Activated CD4-positive, CD25-positive, alpha-beta regulatory T cell treated with anti-CD3 and anti-CD28 coated beads, Interleukin-2, amount 50 U/mL, for 24 hours (primary cell): Measurements from ENCODE around the gene C2orf78.
"Not testable (repeated sequence)": the region's sequence is repeated elsewhere in the genome, so short reads cannot be mapped to it uniquely, and the experiment has no call there.

ENCODE experiments used
- ATAC-seq, 2 donors: fragments of 150-1000 bp; cut with Tn5 transposase; one replicate each; pipeline ENCODE4 v1.10.0; 2021; ENCODE audit warnings: mild to moderate bottlenecking in 1 of 2, moderate library complexity in 1 of 2

C2orf78 gene

DNA sequence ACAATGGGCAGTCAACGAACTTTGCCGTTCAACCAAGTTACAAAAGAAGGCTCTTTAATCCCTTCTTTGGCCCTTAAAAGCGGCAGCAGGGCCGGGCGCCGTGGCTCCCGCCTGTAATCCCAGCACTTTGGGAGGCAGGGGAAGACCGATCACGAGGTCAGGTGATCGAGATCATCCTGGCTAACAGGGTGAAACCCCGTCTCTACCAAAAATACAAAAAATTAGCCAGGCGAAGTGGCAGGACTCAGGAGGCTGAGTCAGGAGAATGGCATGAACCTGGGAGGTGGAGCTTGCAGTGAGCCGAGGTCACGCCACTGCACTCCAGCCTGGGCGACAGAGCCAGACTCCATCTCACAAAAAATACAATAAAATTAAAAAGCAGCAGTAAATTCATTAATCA lies 581 bp upstream of the C2orf78 start:
- ATAC-seq: not testable (repeated sequence)

DNA sequence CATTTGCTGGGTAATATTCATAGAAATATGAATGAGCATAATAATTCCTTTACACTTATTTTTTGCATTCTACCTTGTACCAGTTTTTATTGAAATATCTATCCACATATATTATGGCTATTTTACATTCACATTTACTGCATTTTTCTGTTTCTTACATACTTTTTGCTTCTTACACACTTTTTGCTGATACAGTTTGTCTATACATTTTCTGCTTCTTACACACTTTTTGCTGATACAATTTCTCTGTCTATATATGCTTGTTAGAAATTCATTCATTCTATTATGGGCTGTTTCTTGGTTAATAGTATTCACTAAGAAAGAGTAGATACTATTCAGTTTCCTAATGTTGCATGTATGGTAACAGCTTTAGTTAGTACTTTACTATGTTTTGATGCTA lies 27.9 kb downstream of the C2orf78 start:
- no peak for ATAC-seq

DNA sequence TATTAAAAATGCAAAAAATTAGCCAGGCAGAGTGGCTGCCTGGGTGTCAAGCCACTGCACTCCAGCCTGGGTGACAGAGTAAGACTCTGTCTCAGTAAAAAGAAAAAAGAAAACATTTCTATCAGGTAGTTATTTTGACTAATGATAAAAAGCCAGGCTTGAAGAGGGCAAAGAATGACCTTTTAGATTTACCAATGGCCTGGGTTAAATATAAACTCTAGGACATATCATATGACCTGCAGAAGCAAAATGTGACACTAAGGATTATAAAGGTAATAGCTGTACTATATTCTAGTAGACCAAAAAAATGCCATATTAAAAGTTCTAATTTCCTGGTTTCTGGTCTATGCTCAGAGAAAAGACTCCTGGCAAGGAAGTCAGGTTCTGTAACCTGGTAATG lies 28.7 kb downstream of the C2orf78 start:
- no peak for ATAC-seq

DNA sequence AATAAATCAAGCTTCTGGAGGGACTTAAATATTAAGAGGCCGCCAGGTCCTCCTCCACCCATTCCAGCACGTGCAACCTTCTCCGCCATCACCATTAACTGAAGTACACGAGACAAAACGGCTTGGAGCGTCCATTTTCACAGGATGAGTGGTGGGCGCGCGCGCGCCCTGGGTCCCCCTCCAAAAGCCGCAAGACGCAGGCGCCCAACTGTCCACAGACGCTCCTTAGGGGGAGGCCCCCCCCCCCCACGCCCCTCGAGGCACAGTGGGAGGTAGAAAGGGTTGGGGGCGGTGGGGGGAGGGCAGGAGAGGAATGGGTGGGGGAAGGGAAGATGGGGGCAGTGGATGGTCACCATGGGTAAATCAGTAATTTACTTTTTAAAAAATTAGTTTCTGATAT lies 34.3 kb downstream of the C2orf78 start:
- ATAC-seq: no peak

DNA sequence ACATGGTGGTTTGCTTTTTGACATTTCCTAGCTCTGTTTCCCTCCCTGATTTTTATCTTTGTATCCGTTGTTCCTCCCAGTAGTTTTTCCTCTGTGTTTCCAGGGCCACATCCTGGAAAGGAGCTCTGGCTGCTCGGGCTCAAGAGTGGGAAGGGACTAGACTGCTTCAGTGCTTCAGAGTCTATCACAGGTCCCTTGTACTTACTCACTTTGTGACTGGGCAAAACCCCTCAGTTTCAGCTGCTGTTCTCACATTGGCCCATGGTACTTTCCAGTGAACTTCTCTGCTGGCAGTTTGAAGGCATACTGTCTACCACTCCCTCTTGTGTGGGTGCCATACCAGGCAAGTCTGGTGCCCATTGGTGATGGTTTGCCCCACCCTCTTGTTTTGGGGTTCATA lies 37.2 kb downstream of the C2orf78 start:
- peak; percentile 80 to 81 for ATAC-seq

DNA sequence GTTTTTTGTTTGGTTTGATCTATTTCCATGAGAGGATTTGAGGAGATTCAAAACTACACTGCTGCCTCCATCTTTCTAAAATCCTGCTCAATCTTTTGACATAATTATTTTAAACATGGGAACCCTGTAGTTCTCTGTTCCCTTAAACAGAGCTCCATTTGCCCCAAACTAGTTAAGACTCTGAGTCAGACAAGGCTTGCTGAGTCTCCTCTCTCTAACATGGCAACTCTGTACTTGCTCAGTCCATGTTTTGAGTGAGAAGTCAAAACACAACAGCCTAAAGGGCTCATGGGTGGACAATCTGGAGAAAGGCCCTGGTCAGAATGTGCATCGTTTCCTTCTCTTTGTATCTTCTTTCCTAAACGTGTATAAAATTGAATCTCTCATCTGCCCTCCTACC lies 37.7 kb downstream of the C2orf78 start:
- no peak for ATAC-seq

DNA sequence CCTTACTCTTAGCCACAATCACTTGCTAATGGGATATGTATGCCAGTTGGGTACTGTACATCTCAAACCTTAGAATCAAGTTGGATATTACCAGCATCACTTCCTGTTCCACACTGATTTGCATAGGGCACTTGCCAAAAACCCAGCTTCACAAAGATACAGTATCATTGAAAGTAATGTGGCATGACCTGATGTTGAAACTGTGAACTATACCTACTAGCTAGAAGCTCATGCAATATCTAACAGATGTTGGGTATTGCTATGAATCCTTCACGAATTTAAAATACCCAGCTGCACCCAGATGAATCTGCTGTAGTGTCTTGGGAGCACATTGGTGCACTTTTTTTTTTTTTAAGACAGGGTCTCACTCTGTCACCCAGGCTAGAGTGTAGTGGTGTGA lies 38.3 kb downstream of the C2orf78 start:
- ATAC-seq: peak; percentile 48 to 57

DNA sequence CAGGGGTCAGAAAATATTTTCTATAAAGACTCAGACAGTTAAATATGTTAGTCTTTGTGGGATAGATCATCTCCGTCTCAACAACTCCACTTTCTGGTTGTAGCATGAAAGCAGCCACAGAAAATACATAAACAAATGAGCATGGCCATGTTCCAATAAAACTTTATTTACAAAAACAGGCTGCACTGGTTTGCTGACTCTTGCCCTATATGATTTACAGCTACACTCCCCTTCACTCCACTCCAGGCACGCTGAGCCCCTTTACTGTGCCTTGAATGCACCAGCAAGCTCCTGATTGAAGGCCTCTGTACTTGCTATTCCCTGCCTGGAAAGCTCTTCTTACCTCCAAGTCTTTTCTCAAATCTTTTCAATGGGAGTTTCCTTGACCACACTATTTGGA lies 39.0 kb downstream of the C2orf78 start:
- no peak for ATAC-seq

DNA sequence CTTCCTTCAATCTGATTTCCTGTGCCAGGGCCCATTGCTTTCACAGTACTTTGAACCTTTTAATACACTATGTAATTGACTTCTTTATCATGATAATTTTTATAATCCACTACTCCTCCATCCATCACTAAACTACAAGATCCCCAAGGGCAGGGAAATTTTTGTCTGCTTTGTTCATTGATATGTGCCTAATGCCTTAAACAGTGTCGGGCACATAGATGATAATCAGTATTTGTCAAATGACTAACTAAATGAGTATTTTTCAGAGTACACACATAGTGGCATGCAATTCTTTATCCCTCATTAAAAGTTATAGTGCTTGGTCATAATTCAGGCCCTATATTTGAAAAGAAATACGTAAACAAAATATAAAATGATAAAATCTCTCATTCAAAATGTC lies 39.4 kb downstream of the C2orf78 start:
- no peak for ATAC-seq

DNA sequence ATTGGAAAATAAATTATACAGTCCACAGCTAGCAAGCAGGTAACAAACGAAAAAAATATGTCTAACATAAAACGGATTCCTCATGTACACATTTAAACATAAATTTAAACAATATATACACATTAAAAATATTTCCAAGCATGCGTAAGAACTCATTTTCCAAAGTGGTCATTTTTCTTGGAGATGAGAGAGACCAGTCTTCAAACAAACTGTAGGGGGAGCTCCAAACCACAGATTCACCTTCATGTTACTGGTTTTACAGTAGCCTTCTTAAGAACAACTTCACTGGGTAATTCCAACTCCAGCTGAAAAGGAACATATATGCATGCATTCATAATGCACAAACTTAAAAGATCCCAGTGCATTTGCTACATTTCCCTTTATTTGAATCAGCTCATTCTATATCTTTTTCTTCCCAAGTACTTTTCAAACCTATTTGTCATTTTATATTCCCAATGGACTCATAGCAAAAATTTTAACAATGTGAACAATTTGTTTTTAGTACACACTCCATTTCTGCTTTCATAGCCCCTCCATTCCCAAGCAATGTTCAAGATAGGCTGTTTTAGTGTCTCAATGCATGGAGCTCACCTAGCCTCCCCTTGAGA lies 40.0 kb downstream of the C2orf78 start:
- no peak for ATAC-seq

DNA sequence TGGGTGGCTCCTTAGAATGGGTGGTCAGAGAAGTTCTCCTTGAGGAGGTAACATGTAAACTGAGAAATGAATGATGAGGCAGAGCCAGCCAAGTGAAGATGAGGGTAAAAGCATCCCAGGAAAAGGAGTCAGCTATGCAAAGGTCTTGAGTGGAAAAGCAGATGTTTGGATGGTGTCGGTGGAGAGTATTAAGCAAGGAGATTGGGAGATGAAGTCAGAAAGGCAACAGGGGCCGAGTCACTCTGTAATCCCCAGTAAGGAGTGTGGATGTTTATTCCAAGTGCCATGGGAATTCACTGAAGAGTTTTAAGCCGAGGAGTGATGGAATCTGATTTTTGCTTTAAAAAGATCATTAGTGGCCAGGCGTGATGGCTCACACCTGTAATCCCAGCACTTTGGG lies 41.4 kb downstream of the C2orf78 start:
- ATAC-seq: no peak

DNA sequence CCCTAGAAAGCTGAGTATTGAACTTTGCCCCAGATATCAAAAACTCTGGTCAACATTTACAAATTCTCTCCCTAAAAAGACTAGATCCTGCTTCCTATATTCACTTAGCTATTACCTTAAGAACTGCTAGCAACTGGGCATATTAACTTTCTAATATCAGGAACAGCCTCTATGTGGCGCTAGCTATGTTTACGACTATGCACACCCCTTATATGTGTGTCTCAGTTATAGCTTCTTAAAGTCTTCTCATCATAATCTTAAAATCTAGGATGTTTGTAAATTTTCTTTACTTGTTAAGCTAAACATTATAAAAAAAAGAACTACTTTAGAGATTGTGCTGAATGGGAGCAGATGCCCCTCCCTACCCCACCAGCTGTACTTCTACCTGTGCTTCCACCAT lies 43.0 kb downstream of the C2orf78 start:
- no peak for ATAC-seq

DNA sequence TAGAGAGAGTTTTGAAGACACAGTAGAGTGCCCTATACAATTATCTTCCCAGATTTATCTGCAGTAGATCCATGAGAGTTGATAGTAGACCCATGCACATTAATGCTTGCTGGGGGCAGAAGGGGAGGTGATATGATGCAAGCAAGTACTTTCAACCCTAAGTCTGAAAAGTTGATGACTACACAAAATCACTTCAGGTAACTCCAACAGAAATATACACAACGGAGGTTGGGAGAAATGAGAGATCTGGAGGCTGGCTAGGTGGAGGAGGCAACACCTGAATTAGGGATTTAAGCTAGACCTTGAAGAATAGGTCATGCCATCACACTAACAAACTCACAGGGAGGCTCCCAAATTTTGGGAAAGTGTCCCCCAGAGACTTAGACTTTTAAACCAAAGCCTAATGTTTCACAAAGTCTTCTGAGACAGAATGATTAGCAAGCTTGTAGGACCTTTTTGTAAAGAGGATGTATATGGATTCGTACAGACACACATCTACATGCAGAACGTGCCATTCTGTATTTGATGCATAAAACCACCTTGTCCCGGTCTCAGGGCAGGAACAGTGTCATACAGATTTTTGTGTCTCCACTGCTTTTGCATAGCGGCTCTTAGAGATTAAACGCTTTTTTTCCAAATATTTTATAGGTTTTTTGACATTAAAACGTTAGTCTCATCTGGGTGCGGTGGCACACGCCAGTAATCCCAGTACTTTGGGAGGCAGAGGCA lies 43.8 kb downstream of the C2orf78 start:
- ATAC-seq: no peak

DNA sequence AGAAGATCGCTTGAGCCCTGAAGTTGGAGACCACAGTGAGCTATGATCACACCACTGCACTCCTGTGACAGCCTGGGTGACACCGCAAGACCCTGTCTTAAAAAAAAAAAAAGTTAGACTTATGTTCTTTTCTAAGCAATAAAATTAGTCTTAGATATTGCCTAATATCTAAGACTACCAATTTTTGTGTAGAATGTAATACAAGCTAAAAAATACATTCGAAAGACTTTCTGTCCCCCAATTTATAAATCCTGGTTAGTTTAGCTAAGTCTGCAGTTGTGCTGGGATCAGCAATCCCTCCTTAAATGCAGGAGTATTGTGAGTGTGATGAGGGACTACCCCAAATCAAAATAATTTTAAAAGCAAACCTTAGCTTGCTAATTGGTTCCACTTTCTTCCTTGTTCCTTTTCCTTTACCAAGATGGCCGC lies 44.4 kb downstream of the C2orf78 start:
- ATAC-seq: no peak

DNA sequence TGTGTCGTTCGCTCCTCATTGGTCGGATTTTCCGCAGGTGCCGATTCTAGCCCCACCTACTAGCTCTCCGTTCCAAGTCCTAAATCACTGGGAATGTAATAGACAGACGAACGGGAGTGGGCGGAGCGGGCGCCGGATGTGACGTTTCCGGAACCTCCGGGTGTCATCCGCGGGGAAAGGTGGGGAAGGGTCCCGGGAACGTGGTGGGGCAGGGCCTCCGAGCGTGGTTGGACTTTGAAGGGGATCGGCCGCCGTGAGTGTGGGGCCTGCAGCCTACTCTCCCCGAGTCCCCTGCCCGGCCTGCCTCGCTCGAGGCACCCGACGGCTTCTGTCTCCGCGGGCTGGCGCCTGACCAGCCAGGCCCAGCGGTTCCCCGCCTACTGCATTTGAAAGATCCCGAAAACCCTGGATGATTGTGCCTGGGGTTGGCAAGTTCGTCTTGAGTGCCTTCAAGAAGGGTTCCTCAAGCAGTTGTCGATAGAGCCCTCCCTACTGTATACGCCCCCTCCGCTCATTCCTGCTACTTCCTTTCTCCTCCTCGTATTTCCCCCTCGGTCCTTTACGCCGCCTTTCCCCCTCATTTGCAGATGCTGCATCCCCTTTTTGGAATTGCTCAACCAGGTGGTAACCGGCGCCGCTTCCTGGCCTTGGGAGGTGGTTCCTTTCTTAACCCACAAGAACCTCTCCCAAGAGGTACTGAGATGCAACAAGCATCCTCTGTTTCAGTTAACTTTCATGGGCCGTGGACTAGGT lies 45.0 kb downstream of the C2orf78 start, which contains the start of gene STAMBP:
Gene STAMBP (plus strand): TSS at position 144 of the 753 bp plus-strand sequence. CDS start 1,896 bp downstream, outside the sequence.
- ATAC-seq: peak; percentile 57 to 59

DNA sequence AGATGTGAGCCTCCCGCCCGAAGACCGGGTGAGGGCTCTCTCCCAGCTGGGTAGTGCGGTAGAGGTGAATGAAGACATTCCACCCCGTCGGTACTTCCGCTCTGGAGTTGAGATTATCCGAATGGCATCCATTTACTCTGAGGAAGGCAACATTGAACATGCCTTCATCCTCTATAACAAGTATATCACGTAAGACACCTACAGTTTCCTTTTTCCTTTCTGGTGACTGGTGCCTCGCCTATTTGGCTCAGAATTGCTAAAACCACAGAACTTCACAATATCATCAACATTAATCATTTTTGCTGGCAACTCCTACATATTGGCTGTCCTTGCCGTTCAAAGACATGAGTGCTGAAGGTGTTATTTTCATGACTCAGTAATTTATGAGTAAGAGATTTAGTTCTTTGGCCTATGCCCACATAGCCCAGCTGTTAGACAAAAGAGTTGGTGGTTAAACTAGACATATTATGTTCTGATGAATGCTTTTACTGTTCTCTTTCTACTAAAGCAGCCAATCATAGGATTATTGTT lies 47.0 kb downstream of the C2orf78 start:
- peak; percentile 90 to 91 for ATAC-seq

DNA sequence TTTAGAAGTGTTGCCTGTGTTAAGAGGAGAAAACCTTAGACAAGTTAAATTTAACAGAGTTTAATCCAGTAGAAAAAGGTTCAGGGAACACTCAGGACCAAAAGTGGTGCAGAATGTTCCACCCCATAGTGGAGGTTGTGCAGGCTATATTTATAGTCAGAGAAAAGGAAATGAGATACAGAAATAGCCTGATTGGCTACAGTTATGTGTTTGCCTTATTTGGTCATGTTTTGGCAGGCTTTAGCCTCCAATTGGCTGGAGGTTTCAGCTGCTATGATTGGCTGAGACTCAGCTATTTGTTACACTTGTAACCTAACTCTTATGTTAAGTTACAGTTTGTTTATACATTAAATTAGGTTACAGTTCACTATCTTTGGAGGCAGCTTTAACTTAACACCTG lies 48.9 kb downstream of the C2orf78 start:
- no peak for ATAC-seq

DNA sequence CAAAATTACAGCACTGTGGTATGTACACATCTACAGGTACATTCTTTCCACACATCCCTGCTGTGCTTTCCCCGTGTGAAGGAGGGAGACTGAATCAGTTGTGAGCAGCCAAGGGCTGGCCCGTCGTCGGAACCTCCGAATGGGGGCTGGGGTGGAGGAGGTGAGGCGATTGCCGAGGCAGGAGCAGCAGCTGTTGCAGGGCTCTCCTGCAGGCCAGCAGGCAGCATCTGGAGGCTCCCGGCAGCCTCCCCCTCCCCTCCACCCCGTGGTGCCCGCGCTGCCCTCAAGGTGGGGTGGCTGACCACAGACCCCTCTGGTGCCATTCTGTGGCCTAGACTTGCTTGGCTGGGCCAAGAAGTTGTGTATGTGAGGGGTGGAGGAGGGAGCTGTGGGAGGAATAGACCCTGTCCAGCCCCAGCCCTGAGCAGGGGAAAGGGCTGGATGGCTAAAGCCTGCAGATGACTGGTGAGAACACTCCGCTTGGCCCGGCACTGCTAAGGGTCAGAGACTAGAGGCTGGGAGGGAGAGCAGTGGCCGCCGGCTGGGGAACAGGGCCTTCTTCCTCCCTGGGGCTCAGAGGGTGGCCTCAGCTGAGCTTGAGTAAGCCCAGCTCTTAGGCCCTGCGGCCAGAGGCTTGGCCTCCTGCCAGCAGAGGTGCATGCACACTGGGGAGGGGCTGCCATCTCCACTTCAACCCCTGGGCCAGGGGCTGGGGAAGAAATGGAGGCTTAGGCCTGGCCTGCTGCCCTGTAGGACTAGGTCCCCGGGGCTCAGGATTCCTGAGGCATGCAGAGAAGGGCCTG lies 52.4 kb downstream of the C2orf78 start:
- no peak for ATAC-seq

DNA sequence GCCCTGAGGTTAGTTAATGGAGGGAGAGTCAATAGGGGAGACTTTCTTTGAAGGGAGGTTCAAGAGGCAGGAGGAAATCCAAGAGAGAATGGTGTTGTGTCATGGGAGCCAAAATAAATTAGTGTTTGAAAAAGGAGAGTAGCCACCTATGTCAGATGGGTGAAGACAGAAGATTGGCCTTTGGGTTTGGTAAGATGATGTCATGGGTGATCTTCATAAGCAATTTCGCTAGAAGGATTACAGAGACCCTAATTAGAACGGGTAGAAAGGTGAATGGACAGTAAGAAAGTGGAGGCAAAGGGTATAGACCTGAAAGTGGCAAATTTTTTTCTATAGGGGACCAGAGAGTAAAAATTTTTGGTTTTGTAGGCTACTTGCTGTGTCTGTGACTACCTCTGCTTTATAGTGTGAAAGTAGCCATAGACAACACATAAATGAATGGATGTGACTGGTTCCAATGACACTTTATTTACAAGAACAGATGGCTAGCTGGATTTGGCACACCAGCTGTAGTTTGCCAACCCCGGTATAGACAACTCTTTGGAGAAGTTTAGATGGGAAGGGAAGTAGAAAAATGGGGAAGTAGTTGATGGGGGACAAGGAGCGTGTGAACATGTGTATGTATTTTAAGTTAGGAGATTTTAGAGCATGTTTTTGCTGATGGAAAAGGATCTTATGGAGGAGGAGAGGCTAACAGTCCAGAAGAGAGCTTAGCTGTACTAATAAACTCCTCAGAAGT lies 54.0 kb downstream of the C2orf78 start:
- ATAC-seq: no peak

DNA sequence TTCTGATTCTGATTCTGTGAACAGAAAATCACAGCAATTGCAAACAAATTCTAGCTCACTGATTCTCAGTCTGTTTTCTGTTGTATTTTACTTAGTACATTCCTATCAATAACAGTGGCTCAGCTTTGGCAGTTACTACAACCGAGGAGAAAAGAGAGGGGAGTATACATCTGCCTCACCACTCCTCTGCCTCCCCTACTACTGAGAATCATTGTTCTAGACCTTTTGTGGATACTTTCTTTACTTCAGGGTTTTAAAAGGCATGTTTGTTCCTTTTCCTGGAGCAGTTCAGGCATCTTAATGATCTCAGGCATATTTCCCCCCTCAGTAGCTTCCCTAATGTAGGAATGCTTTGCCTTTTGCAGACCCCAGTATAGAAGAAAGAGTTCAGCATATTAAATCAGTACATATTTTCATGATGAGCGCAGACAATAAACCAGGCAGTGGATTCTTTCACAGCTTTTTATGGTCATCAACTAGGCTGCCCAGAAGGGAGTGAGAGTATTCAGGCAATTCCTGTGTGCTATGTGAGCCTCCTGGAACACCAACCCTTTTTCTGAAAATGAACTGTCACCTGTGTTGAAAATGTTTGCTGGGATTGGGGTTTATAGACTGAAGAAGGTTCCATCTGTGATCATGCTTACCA lies 55.0 kb downstream of the C2orf78 start:
- no peak for ATAC-seq

DNA sequence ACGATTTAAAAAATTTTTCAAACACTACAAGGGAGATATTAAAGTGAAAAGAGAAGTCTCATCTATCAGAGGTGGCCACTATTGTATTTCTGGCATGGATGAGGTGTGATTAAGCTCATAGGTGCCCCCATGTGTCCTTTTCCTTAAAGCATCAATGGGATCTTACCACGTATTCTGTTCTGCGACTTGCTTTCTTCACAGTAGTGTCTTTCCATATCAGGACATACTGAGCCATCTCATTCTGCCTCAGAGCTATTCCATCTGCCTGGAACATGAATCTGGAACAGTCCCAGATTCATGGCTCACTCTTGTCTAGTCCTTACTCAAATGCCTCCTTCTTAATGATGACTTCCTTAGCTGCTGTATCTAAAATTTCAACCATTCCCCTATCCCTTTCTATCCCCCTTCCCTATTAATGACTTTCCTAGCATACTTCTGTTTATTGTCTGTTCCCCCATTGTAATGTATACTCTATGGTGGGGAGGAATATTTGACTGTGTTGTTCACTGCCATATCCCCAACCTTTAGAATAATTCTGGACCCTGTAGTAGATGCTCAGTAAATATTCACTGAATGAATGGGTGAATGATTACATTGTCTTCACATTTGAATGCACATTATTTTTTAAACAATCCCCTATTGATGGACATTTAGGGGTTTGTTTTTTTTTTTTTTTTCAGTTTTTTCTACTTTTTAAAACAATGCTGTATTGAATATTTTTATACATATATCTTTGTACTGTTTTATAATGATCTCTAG lies 55.8 kb downstream of the C2orf78 start:
- no peak for ATAC-seq
